WTC11 (cell line): Measurements from ENCODE around the gene SAT1.

Experiments used
- E2F1 ChIP-seq: sonication (generic); formaldehyde crosslinking; IDR thresholded peaks from 2 replicates; pipeline ENCODE4 v1.8.0; 2022; ENCODE audit warnings: mild to moderate bottlenecking, missing genetic modification reagents
- ETV6 ChIP-seq: sonication (generic); formaldehyde crosslinking; IDR thresholded peaks from 2 replicates; pipeline ENCODE4 v1.8.1; 2022; ENCODE audit warnings: mild to moderate bottlenecking, missing genetic modification reagents
- HMGXB4 ChIP-seq: sonication (generic); formaldehyde crosslinking; IDR thresholded peaks from 2 replicates; pipeline ENCODE4 v1.8.1; 2023; ENCODE audit warnings: mild to moderate bottlenecking, moderate library complexity, missing genetic modification reagents
- RELA ChIP-seq: sonication (generic); formaldehyde crosslinking; IDR thresholded peaks from 2 replicates; pipeline ENCODE4 v1.8.1; 2022; ENCODE audit warnings: missing genetic modification reagents, mild to moderate bottlenecking, borderline replicate concordance
- SMAD3 ChIP-seq: sonication (generic); formaldehyde crosslinking; IDR thresholded peaks from 2 replicates; pipeline ENCODE4 v1.8.0; 2022; ENCODE audit warnings: missing genetic modification reagents, mild to moderate bottlenecking, borderline replicate concordance
- SMAD4 ChIP-seq: sonication (generic); formaldehyde crosslinking; IDR thresholded peaks from 2 replicates; pipeline ENCODE4 v1.8.0; 2022; ENCODE audit warnings: mild to moderate bottlenecking, missing genetic modification reagents
- SP1 ChIP-seq: sonication (generic); formaldehyde crosslinking; conservative IDR thresholded peaks from 2 replicates; pipeline ENCODE4 v1.8.1; 2022; ENCODE audit warnings: missing genetic modification reagents
- TP53 ChIP-seq: sonication (generic); formaldehyde crosslinking; IDR thresholded peaks from 2 replicates; pipeline ENCODE4 v1.8.1; 2023; ENCODE audit warnings: mild to moderate bottlenecking, missing genetic modification reagents
- ZNF232 ChIP-seq: sonication (generic); formaldehyde crosslinking; IDR thresholded peaks from 2 replicates; pipeline ENCODE4 v1.8.0; 2022; ENCODE audit warnings: mild to moderate bottlenecking, missing genetic modification reagents
- ZNF263 ChIP-seq: sonication (generic); formaldehyde crosslinking; IDR thresholded peaks from 2 replicates; pipeline ENCODE4 v1.8.1; 2022; ENCODE audit warnings: low read depth, mild to moderate bottlenecking, moderate library complexity, missing genetic modification reagents
- ZNF317 ChIP-seq: sonication (generic); formaldehyde crosslinking; IDR thresholded peaks from 2 replicates; pipeline ENCODE4 v1.8.1; 2023; ENCODE audit warnings: low read depth, mild to moderate bottlenecking, moderate library complexity, missing genetic modification reagents, borderline replicate concordance
- ZNF512 ChIP-seq: sonication (generic); formaldehyde crosslinking; IDR thresholded peaks from 2 replicates; pipeline ENCODE4 v1.8.1; 2022; ENCODE audit warnings: missing genetic modification reagents, borderline replicate concordance
- TF ChIP-seq, protein P1 (sequence below): fragments of 200-600 bp; IDR thresholded peaks from 2 replicates; pipeline ENCODE4 v1.8.0; 2022; ENCODE audit warnings: antibody characterized with exemption
- TF ChIP-seq, protein P2 (sequence below): sonication (generic); formaldehyde crosslinking; IDR thresholded peaks from 2 replicates; pipeline ENCODE4 v1.8.1; 2022; ENCODE audit warnings: mild to moderate bottlenecking, moderate library complexity, missing genetic modification reagents

GRCh38 chrX:23773601-23774175 is 9.3 kb upstream of the SAT1 start:
- TF ChIP-seq E2F1 (CRISPR knock-in tag), result no peak
- no peak for TF ChIP-seq RELA (CRISPR knock-in tag)
- TF ChIP-seq, protein P1, sequence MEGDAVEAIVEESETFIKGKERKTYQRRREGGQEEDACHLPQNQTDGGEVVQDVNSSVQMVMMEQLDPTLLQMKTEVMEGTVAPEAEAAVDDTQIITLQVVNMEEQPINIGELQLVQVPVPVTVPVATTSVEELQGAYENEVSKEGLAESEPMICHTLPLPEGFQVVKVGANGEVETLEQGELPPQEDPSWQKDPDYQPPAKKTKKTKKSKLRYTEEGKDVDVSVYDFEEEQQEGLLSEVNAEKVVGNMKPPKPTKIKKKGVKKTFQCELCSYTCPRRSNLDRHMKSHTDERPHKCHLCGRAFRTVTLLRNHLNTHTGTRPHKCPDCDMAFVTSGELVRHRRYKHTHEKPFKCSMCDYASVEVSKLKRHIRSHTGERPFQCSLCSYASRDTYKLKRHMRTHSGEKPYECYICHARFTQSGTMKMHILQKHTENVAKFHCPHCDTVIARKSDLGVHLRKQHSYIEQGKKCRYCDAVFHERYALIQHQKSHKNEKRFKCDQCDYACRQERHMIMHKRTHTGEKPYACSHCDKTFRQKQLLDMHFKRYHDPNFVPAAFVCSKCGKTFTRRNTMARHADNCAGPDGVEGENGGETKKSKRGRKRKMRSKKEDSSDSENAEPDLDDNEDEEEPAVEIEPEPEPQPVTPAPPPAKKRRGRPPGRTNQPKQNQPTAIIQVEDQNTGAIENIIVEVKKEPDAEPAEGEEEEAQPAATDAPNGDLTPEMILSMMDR, result no peak
- TF ChIP-seq, protein P2, sequence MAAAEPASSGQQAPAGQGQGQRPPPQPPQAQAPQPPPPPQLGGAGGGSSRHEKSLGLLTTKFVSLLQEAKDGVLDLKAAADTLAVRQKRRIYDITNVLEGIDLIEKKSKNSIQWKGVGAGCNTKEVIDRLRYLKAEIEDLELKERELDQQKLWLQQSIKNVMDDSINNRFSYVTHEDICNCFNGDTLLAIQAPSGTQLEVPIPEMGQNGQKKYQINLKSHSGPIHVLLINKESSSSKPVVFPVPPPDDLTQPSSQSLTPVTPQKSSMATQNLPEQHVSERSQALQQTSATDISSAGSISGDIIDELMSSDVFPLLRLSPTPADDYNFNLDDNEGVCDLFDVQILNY (CRISPR knock-in tag), result no peak
- no peak for TF ChIP-seq ETV6
- TF ChIP-seq ZNF232 (CRISPR knock-in tag), result no peak
- TF ChIP-seq HMGXB4 (CRISPR knock-in tag), result no peak
- TF ChIP-seq SMAD4, result no peak
- no peak for TF ChIP-seq ZNF512
- no peak for TF ChIP-seq ZNF317 (CRISPR knock-in tag)
- no peak for TF ChIP-seq SP1
- TF ChIP-seq SMAD3 (CRISPR knock-in tag), result no peak
- TF ChIP-seq TP53 (CRISPR knock-in tag), result no peak
- TF ChIP-seq ZNF263 (CRISPR knock-in tag), result no peak
